Keratinocyte (primary cell): Measurements from ENCODE around the gene FBXO42.

Experiments
- CTCF ChIP-seq, 3 experiments: IDR thresholded peaks in 1 of 3; conservative IDR thresholded peaks in 1 of 3; optimal IDR thresholded peaks in 1 of 3; 2 replicates in 2 of 3; 3 replicates in 1 of 3; pipeline versions ENCODE3 to v1.5.1; 2011; ENCODE audit warnings: low read length in 3 of 3, mild to moderate bottlenecking in 3 of 3, moderate library complexity in 2 of 3, control low read depth in 1 of 3, inconsistent platforms in 1 of 3; ENCODE audit not compliant: insufficient read depth in 2 of 3; ENCODE audit errors: extremely low read depth in 1 of 3
- EZH2 ChIP-seq: IDR thresholded peaks from one replicate; pipeline ENCODE4 v1.6.1; 2012; ENCODE audit warnings: inconsistent platforms, mild to moderate bottlenecking, low read length, moderate library complexity

- TF ChIP-seq CTCF (optimal IDR thresholded peaks at IDR 0.05 in 1 of 3, IDR thresholded peaks at IDR 0.05 in 1 of 3, conservative IDR thresholded peaks at IDR 0.05 in 1 of 3; ENCODE audit: extremely low read depth in 1 of 3, insufficient read depth in 2 of 3, low read length in 3 of 3), result no peak
- no peak for TF ChIP-seq EZH2
Measured at GRCh38 chr1:16267690-16268180, 84.5 kb downstream of the FBXO42 start.
